ENCODE results near the gene BAHCC1. TPM values are rescaled to one million over a fixed set of nuclear protein-coding genes. Genes with fewer than 3 reads are reported as not detected.

The BAHCC1 gene
- polyA plus RNA-seq, 4 donors: 2.2 to 26.9 (median 9.8) TPM

DNA sequence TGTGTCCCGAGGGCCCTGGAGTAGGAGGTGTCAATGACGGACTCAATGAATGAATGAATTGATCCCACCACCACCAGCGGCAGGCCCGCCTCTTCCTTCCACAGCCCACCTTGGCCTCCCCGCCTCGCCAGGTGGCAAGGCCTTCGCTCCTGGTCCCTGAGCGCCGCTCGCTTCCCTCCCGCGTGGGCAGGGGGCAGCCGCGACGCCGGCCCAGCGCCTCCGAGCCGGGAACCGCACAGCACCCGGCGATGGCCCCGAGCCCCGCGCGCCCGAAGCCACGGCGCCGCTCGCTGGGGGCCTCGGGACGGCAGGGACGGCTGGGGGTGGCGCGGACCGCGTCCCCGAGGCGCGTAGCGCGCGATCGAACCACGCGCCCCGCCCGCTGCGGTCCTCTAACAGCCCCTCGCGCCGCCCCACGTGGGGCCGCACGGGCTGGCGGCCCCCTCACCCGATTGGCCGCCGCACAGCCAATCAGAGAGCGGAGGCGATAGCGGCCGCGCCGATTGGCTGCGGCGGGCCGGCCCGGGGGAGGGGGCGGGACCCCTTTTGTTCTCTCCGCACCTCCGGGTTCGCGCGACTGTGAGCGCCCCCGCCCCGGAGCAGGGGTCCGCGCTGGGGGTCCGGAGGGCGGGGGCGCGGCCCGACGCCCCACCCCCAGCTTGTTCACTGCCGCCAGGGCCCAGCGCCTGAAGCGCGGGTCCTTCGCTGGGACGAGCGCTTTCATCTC, 86.0 kb downstream of the BAHCC1 start:
- FAIRE-seq (no peak), DNase-seq (peak; percentile 77 to 92)
- peaks cover 0 to 14% (median 0%) of the 10 kb centered on the region in 3 donors for H3K27me3 ChIP-seq (ENCODE audit: control insufficient read depth in 3 of 3, insufficient read depth in 3 of 3, low read length in 3 of 3)
- no peak overlapping the region for H3K27ac ChIP-seq (ENCODE audit: low read depth in 1 of 3, low read length in 2 of 3)
- peaks cover 0 to 38% (median 4%) of the 10 kb centered on the region in 3 donors for H3K4me1 ChIP-seq (ENCODE audit: control insufficient read depth in 3 of 3, insufficient read depth in 2 of 3, low read depth in 1 of 3, low read length in 2 of 3)
- 4 to 10% (median 6%) methylated on average over 59 to 94 of the region's 94 CpGs for WGBS, 3 donors
- peak overlapping the region in 2 of 3 donors; percentile 28 to 37 for H3K4me3 ChIP-seq (ENCODE audit: low read depth in 1 of 3, low read length in 3 of 3)
- H3K36me3 ChIP-seq (ENCODE audit: control insufficient read depth in 3 of 3, insufficient read depth in 2 of 3, low read depth in 1 of 3, low read length in 3 of 3): no peaks in the 10 kb centered on the region
- no peaks in the 10 kb centered on the region for H3K9me3 ChIP-seq (ENCODE audit: control insufficient read depth in 2 of 2, insufficient read depth in 1 of 2, low read depth in 1 of 2, low read length in 1 of 2)

DNA sequence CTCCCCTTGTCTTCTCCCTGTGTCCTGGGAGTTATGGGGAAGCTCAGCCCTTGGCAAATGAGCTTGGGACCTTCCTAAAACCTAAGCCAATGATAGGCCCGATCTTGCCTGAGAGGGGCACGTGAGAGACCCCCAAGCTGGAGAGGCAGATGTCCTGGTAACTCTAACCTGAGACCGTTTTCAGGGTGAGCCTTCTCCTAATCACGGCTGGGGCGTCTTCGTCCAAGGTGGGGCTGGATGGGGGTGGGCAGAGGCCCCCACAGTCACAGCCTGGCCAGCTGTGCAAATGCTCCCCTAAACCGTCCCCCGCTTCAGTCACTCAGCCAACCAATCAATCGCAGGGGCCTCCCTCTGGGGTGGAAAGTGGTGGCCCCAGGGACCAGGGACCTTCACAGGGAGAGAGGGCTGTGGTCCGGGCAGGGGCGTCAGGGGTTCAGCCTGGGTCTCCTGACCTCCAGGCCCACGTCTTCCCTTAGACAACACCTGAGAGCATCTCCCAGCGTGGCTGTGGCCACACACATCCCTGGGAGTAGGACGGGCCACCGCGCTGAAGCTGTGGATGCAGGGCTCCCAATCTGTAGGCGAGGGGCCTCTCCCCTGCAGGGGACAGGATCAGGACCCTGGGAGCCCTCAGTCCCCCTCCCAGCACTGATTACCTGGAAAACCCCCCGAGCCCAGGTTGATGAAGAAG, 86.7 kb downstream of the BAHCC1 start:
- DNase-seq (no peak), FAIRE-seq (no peak)
- no peaks in the 10 kb centered on the region for H3K36me3 ChIP-seq (ENCODE audit: control insufficient read depth in 3 of 3, insufficient read depth in 2 of 3, low read depth in 1 of 3, low read length in 3 of 3)
- 44 to 58% (median 55%) methylated on average over 18 of the region's 18 CpGs for WGBS, 3 donors
- H3K27ac ChIP-seq (ENCODE audit: low read depth in 1 of 3, low read length in 2 of 3): no peak overlapping the region
- H3K27me3 ChIP-seq (ENCODE audit: control insufficient read depth in 3 of 3, insufficient read depth in 3 of 3, low read length in 3 of 3): peaks cover 0 to 16% (median 0%) of the 10 kb centered on the region in 3 donors
- H3K4me1 ChIP-seq (ENCODE audit: control insufficient read depth in 3 of 3, insufficient read depth in 2 of 3, low read depth in 1 of 3, low read length in 2 of 3): peaks cover 0 to 38% (median 4%) of the 10 kb centered on the region in 3 donors
- peak overlapping the region in 2 of 3 donors; percentile 28 to 37 for H3K4me3 ChIP-seq (ENCODE audit: low read depth in 1 of 3, low read length in 3 of 3)
- H3K9me3 ChIP-seq (ENCODE audit: control insufficient read depth in 2 of 2, insufficient read depth in 1 of 2, low read depth in 1 of 2, low read length in 1 of 2): no peaks in the 10 kb centered on the region

DNA sequence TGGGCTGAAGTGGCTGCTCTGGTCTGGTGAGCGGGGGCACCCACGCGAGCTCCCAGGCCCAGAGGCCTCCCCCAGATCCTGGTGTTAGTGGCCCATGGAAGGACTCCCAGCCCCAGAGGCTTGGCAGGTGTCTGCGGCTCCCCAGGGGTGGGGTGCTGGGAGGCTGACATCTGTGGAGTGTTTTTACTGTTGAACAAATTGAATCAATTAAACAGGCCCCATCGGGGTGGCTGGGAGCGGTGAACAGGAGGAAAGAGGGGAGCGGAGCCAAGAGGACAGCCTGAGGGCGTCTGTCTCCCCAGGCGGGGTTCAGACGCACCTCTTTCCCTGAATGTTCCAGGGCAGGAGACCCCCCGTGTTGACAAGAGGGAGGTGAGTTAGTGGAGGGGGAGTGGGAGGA, 87.4 kb downstream of the BAHCC1 start:
- H3K4me3 ChIP-seq (ENCODE audit: low read depth in 1 of 3, low read length in 3 of 3): no peak overlapping the region
- H3K9me3 ChIP-seq (ENCODE audit: control insufficient read depth in 2 of 2, insufficient read depth in 1 of 2, low read depth in 1 of 2, low read length in 1 of 2): no peaks in the 10 kb centered on the region
- H3K27ac ChIP-seq (ENCODE audit: low read depth in 1 of 3, low read length in 2 of 3): no peak overlapping the region
- peaks cover 0 to 15% (median 0%) of the 10 kb centered on the region in 3 donors for H3K27me3 ChIP-seq (ENCODE audit: control insufficient read depth in 3 of 3, insufficient read depth in 3 of 3, low read length in 3 of 3)
- H3K36me3 ChIP-seq (ENCODE audit: control insufficient read depth in 3 of 3, insufficient read depth in 2 of 3, low read depth in 1 of 3, low read length in 3 of 3): no peaks in the 10 kb centered on the region
- 29 to 57% (median 45%) methylated on average over 11 of the region's 11 CpGs for WGBS, 3 donors
- H3K4me1 ChIP-seq (ENCODE audit: control insufficient read depth in 3 of 3, insufficient read depth in 2 of 3, low read depth in 1 of 3, low read length in 2 of 3): peaks cover 0 to 38% (median 4%) of the 10 kb centered on the region in 3 donors
- no peak for FAIRE-seq
- DNase-seq: peak in 1 of 2 donors; percentile 24

DNA sequence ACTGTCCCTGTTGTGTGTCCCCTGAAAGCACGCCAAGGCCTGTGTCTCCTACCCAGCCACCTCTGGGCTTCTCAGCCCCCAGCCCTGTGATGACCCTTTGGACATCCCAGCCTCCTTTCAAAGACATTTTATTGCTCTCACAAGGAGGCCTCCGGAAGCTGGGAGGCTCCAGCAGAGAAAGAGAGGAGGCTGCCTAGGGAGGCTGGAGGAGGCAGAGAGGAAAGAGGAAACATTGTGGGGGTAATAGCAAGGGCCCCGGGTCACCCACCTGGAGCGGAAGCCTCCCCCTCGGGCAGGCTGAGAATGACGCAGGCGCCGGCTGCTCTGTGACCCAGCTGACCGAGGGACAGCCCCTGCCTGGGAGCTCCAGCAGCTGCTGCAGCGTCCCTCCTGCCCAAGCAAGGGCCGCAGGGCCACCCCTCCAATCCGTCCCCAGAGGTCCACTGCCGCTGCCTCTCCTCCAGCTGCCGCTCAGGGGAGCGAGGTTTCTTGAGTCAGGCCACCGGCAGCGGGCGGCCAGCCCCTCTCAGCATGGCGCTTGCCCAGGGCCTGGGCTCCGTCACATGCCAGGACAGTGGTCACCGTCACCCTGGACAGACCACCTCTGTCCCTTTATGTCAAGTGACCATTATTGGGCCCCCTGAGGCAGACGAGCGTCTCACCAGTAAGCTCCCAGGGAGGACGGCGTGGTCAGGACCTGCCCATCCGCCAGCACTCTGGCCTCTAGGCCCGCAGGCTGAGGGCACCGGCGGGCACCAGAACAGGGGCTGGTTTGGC, 88.0 kb downstream of the BAHCC1 start:
- WGBS, 3 donors: 41 to 52% (median 49%) methylated on average over 24 to 29 of the region's 29 CpGs
- Histone ChIP-seq H3K36me3 (ENCODE audit: control insufficient read depth in 3 of 3, insufficient read depth in 2 of 3, low read depth in 1 of 3, low read length in 3 of 3) (no peaks in the 10 kb centered on the region), H3K4me3 (ENCODE audit: low read depth in 1 of 3, low read length in 3 of 3) (peak overlapping the region in 1 of 3 donors; percentile 41), H3K27me3 (ENCODE audit: control insufficient read depth in 3 of 3, insufficient read depth in 3 of 3, low read length in 3 of 3) (peaks cover 0 to 12% (median 0%) of the 10 kb centered on the region in 3 donors), H3K4me1 (ENCODE audit: control insufficient read depth in 3 of 3, insufficient read depth in 2 of 3, low read depth in 1 of 3, low read length in 2 of 3) (peaks cover 0 to 38% (median 4%) of the 10 kb centered on the region in 3 donors), H3K9me3 (ENCODE audit: control insufficient read depth in 2 of 2, insufficient read depth in 1 of 2, low read depth in 1 of 2, low read length in 1 of 2) (no peaks in the 10 kb centered on the region), H3K27ac (ENCODE audit: low read depth in 1 of 3, low read length in 2 of 3) (peak overlapping the region in 1 of 3 donors; percentile 3)
- FAIRE-seq: no peak
- peak in 1 of 2 donors; percentile 39 for DNase-seq

DNA sequence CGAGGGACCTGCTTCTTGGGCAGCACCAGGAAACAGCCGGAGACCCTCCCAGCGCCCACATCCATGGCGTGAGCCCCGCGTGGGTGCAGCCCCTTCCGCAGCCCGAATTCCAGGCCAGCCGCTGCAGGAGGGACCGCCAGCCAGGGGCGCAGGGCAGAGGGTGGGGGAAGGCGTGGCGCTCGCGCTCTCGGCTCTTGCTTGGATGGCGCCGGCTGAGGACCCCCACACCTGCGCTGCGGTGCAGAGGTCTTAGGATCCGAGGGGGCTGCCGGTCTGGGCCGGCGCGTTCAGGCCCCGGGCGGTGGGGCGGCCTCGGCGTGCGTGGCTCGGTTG, 88.6 kb downstream of the BAHCC1 start:
- FAIRE-seq (no peak), DNase-seq (no peak)
- Histone ChIP-seq H3K27me3 (ENCODE audit: control insufficient read depth in 3 of 3, insufficient read depth in 3 of 3, low read length in 3 of 3) (peaks cover 0 to 12% (median 0%) of the 10 kb centered on the region in 3 donors), H3K9me3 (ENCODE audit: control insufficient read depth in 2 of 2, insufficient read depth in 1 of 2, low read depth in 1 of 2, low read length in 1 of 2) (no peaks in the 10 kb centered on the region), H3K4me1 (ENCODE audit: control insufficient read depth in 3 of 3, insufficient read depth in 2 of 3, low read depth in 1 of 3, low read length in 2 of 3) (peaks cover 0 to 44% (median 4%) of the 10 kb centered on the region in 3 donors), H3K4me3 (ENCODE audit: low read depth in 1 of 3, low read length in 3 of 3) (peak overlapping the region; percentile 17 to 49 (median 41)), H3K27ac (ENCODE audit: low read depth in 1 of 3, low read length in 2 of 3) (no peak overlapping the region), H3K36me3 (ENCODE audit: control insufficient read depth in 3 of 3, insufficient read depth in 2 of 3, low read depth in 1 of 3, low read length in 3 of 3) (no peaks in the 10 kb centered on the region)
- WGBS, 3 donors: 8% methylated on average over 29 to 32 of the region's 32 CpGs

DNA sequence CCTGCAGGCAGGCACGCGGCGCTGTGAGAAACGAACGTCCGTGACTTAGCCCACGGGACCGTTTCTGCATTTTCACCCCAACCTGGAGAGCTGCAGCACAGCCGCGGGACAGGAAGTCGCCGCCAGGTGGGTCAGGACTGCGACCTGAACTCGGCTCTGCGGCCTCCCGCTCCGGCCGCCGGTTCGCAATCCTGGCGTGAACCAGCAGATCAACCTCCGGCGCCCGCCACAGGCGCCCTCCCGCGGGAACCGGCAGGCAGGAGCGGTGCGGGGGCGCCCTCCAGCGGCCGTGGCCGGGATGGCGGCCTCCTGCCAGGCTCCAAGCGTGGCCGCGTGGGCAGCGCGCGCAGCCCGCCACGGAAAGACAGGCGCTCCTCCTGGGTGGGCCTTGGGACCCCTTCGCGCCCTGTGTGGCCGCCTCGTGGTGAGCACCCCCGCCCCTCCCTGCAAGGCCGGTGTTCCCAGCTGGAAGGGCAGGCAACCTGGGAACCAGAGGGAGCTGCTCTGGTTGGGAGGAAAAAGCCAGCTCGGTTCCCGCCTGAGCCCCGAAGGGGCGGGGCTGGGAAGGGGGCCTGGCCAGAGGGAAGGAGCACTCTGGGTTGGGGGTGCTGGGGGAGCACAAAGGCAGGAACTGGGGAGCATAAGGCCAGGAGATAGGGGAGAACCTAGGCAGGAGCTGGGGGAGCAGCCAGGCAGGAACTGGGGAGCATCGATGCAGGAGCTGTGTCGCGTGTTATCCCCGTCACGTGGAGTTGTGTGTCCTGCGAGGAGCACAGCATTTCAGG, 89.1 kb downstream of the BAHCC1 start:
- no peak overlapping the region for H3K27ac ChIP-seq (ENCODE audit: low read depth in 1 of 3, low read length in 2 of 3)
- H3K36me3 ChIP-seq (ENCODE audit: control insufficient read depth in 3 of 3, insufficient read depth in 2 of 3, low read depth in 1 of 3, low read length in 3 of 3): no peaks in the 10 kb centered on the region
- no peaks in the 10 kb centered on the region for H3K9me3 ChIP-seq (ENCODE audit: control insufficient read depth in 2 of 2, insufficient read depth in 1 of 2, low read depth in 1 of 2, low read length in 1 of 2)
- H3K4me3 ChIP-seq (ENCODE audit: low read depth in 1 of 3, low read length in 3 of 3): peak overlapping the region; percentile 17 to 49 (median 41)
- FAIRE-seq (no peak), DNase-seq (peak; percentile 81 to 92)
- WGBS, 3 donors: 2 to 6% (median 5%) methylated on average over 50 to 60 of the region's 60 CpGs
- H3K4me1 ChIP-seq (ENCODE audit: control insufficient read depth in 3 of 3, insufficient read depth in 2 of 3, low read depth in 1 of 3, low read length in 2 of 3): peaks cover 0 to 48% (median 4%) of the 10 kb centered on the region in 3 donors
- peaks cover 0 to 10% (median 0%) of the 10 kb centered on the region in 3 donors for H3K27me3 ChIP-seq (ENCODE audit: control insufficient read depth in 3 of 3, insufficient read depth in 3 of 3, low read length in 3 of 3)

DNA sequence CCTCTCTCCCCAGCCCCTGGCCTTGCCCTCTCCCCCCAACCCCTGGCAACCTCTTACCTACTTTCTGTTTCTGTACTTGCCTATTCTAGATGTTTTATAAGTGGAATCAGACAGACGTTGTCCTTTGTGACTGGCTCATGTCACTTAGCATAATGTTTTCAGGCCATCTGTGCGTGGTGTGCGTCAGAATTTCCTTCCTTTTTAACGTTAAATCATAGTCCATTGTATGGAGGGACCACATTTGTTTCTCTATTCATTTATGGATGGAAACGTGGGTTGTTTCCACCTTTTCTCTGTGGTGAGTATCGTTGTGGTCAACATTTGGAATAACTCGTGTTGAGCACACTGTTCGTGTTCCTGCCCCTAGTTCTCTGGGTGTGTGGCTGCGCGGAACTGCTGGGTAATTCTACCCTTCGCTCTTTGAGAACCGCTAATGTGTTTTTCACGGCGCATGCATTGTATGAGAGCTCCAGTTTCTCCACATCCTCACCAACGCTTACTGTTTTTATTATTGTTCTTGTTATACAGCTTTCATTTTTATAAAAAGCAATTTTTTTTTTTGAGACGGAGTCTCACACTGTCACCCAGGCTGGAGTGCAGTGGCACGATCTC, 91.0 kb downstream of the BAHCC1 start:
- Histone ChIP-seq H3K9me3 (ENCODE audit: control insufficient read depth in 2 of 2, insufficient read depth in 1 of 2, low read depth in 1 of 2, low read length in 1 of 2) (no peaks in the 10 kb centered on the region), H3K4me1 (ENCODE audit: control insufficient read depth in 3 of 3, insufficient read depth in 2 of 3, low read depth in 1 of 3, low read length in 2 of 3) (peaks cover 0 to 58% (median 2%) of the 10 kb centered on the region in 3 donors), H3K36me3 (ENCODE audit: control insufficient read depth in 3 of 3, insufficient read depth in 2 of 3, low read depth in 1 of 3, low read length in 3 of 3) (no peaks in the 10 kb centered on the region), H3K27me3 (ENCODE audit: control insufficient read depth in 3 of 3, insufficient read depth in 3 of 3, low read length in 3 of 3) (peaks cover 0 to 2% (median 0%) of the 10 kb centered on the region in 3 donors), H3K27ac (ENCODE audit: low read depth in 1 of 3, low read length in 2 of 3) (no peak overlapping the region), H3K4me3 (ENCODE audit: low read depth in 1 of 3, low read length in 3 of 3) (no peak overlapping the region)
- no peak for FAIRE-seq
- WGBS, 3 donors: 67 to 85% (median 74%) methylated on average over 17 of the region's 17 CpGs
- no peak for DNase-seq
